Activated CD4-positive, alpha-beta T cell treated with anti-CD3 and anti-CD28 coated beads, Interleukin-2, amount 50 U/mL, for 1 hour (primary cell): Measurements from ENCODE around the gene MEG3.

ENCODE experiments used
- DNase-seq: peaks from one replicate; pipeline ENCODE4 v3.0.0-alpha.2; 2020

MEG3 gene

GRCh38 chr14:100882991-100883788 is 57.3 kb downstream of the MEG3 start:
- DNase-seq: no peak

- no peak for DNase-seq
Observed at GRCh38 chr14:100883789-100884101, 57.8 kb downstream of the MEG3 start.

- DNase-seq: no peak
Observed at GRCh38 chr14:100884456-100884855, 58.5 kb downstream of the MEG3 start.

- DNase-seq: no peak
Observed at GRCh38 chr14:100885196-100885595, 59.3 kb downstream of the MEG3 start.

- no peak for DNase-seq
Observed at GRCh38 chr14:100885617-100886016, 59.7 kb downstream of the MEG3 start.

- DNase-seq: no peak
Observed at GRCh38 chr14:100887728-100888335, 61.9 kb downstream of the MEG3 start.

GRCh38 chr14:100888789-100889315 is 62.9 kb downstream of the MEG3 start:
- no peak for DNase-seq

DNA sequence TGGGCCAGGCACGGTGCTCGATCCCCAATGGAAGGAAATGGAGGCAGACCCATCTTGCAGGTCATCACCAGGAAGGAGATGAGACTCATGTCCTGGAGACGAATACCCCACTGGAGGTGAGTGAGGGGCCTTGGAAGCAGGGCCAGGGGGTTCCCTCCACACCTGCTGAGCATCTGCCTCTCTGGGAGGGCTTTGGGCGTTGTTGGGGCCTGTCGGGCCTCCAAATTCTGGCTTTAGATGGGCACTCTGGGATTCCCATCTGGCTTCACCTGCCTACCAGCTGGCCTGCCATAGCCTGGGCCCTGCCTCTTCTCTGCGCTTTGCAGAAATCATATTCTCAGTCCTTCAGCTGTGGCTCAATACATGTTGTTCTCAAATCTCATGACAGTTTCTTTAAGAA is 63.7 kb downstream of the MEG3 start:
- DNase-seq: no peak

DNA sequence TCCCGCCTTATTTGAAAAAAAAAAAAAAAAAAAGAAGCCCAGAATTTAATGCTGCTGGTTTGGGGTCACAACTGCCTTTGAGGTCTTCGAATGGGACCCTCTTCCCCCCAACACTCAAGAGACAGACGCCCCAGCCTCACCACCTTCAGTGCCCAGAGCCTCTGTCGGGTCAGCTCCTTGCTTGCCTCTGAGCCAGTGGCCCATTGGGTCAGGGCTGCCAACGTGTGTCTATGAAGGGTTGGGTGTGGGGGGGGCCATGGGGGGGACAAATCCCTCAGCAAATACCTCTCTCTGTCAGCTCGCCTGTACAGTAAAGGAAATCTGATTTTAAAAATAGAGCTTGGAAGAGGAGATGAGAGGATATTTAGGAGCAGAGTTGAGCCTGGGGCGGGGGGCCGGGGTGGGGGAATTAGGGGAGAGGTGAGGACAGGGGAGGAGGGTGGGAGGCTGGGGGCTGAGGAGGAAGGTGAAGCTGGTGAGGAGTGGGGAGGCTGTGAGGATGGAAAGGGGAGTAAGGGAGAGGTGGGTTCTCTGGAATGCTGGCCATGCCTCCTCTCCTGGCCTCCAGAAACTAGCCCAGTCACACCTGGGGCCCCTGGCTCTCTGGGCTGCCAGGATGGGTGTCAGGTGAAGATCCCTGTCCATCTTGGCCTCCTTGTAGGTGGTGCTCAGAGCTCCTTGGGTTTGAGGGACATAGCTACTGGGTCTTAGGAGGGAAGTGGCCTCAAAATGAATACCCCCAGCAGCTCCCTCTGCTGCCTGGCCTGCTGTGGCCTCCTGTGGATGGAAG is 64.3 kb downstream of the MEG3 start:
- no peak for DNase-seq

DNA sequence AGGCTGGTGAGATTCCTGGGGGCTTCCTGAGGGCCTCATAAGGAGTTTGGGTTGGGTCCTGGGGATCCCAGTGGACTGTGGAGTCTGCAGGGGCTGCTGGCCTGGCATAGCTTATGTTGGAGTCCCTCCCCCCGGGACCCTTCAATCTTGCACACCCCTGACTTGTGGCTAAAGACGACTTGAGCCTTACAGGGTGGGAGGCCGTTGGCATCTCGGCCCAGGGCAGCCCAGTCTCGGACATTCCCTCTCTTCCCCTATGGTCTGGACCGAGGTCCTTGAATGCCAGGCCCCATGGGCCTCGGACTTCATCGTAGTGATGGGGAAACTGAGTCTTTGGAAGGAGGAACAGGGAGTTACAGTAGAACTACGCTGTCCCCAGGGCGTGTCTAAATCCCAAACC is 65.1 kb downstream of the MEG3 start:
- no peak for DNase-seq

- no peak for DNase-seq
Observed at GRCh38 chr14:100891501-100892445, 65.9 kb downstream of the MEG3 start.

- DNase-seq: no peak
Observed at GRCh38 chr14:100892496-100893227, 66.7 kb downstream of the MEG3 start.

DNA sequence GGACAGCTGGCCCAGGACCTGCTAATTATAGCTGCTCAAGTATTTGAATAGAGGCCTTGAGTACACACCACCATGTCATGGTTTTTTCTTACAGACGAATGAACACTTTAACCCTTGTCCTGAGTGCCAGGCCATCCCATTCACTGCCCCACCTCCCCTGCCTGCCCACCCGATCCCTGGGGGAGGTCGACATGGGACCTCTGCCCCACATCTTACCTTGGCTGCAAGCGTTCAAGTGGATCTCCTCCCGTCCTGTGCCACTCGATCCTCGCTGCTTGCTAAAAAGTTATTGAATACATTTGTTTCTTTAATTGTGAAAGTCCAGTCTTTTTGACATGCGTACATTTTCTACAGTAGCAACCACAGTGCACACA is 67.3 kb downstream of the MEG3 start:
- DNase-seq: no peak

DNA sequence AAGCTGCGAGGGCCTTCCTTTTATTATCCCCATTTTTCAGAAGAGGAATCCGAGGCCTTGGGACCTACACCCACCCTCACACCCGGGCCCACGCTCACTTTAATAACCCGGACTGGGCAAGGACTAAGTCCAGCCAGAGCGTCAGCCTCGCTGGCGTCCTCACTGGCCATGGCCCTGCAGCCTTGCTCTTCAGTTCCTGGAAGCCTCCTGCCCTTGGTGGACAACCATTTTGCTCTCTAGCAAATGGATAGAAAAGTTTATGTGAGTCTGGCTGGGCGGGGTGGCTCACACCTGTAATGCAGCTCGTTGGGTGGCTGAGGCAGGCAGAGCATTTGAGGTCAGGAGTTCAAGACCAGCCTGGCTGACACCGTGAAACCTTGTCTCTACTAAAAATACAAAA is 67.8 kb downstream of the MEG3 start:
- DNase-seq: no peak

GRCh38 chr14:100894416-100894815 is 68.5 kb downstream of the MEG3 start:
- no peak for DNase-seq

DNA sequence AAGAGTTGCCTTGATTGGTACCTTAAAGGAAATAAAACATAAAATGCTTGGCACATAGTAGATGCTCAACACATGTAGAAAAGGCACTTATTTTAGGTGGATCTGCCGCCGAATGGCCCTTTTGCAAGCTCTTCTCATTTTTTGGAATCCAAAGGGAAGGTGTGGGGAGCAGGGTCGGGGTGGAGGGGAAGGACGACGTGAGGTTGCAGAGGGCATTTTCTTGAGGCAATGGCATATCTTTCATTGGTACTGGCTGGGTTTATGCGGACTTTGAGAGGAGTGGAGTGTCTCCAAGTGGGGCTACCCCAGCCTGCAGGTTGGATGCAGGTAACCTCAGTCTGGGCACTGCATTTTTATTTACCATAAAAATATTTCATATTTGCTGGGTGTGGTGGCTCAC is 69.5 kb downstream of the MEG3 start:
- DNase-seq: no peak

GRCh38 chr14:100896369-100897060 is 70.6 kb downstream of the MEG3 start:
- DNase-seq: no peak

DNA sequence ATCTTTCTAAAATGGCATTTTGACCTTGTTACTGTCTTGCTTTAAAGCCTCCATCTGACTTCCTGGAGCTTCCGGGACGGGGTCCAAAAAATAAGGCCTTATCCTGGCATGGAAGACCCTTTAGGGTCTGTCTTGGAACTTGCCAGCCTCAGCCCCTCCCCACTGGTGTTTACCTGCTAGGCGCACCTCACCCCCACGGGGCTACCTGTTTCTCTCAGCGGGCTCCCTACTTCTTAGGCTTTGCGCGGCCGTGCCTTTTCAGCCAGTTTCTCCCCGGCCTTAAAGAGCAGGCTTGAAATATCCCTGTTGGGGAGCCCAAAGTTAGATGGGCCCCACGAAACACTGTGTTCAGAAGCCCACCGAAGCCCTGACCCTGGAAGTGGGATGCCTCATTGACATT is 72.5 kb downstream of the MEG3 start:
- DNase-seq: no peak

- no peak for DNase-seq
Observed at GRCh38 chr14:100898935-100899883, 73.3 kb downstream of the MEG3 start.
